OCI-M1 (cell line): ENCODE results near the gene OR2AG2.

ENCODE experiments used
- DNase-seq: peaks from one replicate; lab custom pipeline; 2025; lab: John Stamatoyannopoulos, UW

Gene OR2AG2

DNA sequence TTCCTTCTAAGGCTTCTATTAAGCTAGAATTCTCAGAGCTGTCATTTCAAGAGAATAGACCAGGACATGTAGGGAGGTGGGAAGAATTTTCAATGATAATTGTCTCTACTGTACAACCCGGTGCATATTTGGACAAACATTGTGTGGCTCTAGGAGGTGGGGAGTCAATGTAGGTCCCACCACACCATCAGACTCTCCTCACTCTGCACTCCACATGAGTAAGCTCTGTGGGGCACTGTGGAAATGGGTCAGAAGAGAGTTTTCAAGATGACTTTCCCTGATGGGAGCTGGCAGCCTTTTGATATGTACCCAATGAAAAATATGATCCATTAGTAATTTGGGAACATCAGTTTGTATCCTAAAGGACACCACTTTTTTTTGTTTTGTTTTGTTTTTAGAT, 33.2 kb downstream of the OR2AG2 start:
- DNase-seq = no peak

DNA sequence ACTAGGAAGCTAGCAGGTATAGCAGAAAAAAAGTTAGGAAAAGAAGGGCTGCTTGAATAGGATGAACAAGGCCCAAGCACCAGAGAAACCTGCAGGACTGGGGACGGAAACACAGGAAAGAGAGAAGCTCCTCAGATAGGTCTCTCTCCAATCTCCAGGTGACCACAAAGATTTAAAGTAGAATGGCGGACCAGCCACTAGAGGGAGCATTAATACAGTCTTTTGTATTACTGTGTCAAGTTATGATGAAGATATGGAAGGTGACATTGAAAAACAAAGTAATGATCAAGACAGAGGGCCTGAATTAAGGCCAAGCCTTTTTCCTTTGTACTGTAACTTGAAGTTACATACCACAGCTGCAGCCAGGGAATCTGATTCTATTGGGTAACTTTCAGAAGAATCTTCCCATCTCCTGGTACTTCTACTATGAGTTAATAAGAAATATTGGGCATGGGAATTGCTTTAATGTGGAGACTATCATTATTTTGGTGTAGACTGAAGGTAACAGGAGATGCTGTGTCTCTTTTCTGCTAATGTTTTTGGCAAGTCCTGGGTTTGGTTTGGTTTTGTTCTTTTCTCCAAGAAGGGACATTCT, 33.8 kb downstream of the OR2AG2 start:
- peak; percentile 91 for DNase-seq

DNA sequence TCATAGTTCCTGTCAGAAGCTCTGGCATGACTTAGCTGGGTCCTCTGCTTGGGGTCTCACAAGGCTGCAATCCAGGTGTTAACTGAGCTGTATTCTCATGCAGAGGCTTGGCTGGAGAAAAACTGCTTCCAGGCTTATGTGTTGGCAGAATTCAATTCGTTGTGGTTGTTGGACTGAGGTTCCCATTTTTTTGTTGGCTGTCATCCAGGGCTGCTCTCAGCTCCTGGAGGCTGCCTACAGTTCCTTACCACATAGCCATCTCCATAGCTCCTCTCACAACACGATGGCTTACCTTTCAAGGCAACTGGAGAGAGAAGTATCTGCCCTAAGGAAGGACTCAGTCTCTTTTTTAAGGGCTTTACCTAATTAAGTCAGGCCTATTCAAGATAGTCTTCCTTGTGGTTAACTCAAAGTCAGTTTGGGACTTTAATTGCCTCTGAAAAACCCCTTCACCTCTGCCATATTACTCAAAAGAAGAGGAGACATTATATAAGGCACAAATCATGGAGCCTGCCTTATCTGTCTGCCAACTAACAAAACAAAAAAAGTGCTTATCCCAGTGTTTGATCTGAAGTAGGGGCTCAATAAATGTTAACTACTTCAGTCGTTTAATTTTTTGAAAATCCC, 35.2 kb downstream of the OR2AG2 start:
- peak; percentile 14 for DNase-seq

DNA sequence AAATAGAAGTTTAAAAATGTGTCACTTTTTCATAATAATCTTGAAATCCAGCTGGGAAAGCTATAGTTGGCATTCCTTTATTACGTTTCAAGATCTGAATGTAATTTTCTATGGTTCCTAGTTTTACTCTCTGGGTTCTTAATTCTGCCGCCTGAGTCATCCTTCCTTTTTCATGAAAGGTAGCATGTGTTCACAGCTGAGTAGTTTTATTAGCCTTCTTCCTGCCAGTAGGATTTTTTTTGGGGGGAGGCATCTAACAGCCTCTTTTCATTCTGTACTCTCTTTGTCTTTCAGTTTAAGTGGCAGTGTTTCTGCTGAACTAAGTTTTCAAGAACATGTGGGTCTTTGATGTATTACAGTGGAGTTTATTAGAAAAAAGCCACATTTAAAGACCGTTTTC, 36.5 kb downstream of the OR2AG2 start:
- no peak for DNase-seq

DNA sequence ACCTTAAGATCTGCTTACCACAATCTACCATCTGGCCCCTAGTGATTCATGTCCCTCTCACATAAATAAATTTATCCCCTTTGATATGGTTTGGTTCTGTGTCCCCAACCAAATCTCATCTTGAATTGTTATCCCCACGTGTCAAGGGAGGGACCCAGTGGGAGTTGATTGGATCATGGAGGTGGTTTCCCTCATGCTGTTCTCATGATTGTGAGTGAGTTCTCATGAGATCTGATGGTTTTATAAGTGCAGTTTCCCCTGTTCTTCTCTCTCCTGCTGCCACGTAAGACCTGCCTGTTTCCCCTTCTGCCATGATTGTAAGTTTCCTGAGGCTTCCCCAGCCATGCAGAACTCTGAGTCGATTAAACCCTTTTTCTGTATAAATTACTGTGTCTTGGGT, 37.2 kb downstream of the OR2AG2 start:
- DNase-seq = no peak

DNA sequence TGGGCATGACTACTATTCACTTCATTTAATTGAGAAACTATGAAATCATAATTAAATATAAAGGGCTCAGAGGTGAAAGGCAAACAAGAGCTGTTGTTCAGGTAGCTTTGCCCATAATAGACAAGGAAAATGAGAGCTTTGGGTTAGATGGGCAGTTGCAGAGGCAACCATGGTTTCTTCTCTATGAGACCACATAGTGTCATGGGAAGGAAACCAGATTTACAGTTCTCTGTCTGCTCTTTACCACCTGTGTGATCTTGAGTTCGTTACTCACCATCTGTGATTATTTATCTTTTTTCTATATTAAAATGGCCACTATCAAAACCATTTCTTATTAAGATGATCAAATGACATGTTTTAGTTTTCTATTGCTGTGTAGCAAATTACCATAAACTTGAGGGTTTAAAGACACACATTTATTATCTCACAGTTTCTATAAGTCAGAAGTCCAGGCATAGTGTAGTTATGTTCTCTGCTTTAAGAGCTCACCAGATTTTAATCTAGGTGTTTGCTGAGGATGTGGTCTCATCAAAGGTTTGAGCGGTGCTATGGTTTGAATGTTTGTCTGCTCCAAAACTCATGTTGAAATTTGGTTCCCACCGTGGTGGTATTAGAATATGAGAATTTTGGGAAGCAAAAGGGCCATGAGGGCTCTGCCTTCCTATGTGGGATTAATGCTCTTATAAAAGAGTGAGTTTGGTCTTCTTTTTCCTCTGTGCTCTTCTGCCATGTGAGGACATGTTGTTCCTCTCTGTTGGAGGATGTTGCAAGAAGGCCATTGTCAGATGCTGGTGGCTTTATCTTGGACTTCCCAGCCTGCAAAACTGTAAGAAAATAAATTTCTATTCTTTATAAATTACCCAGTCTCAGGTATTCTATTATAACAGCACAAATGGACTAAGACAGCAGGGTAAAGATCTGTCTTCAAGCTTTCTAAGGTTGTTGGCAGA, 38.2 kb downstream of the OR2AG2 start:
- DNase-seq = no peak

DNA sequence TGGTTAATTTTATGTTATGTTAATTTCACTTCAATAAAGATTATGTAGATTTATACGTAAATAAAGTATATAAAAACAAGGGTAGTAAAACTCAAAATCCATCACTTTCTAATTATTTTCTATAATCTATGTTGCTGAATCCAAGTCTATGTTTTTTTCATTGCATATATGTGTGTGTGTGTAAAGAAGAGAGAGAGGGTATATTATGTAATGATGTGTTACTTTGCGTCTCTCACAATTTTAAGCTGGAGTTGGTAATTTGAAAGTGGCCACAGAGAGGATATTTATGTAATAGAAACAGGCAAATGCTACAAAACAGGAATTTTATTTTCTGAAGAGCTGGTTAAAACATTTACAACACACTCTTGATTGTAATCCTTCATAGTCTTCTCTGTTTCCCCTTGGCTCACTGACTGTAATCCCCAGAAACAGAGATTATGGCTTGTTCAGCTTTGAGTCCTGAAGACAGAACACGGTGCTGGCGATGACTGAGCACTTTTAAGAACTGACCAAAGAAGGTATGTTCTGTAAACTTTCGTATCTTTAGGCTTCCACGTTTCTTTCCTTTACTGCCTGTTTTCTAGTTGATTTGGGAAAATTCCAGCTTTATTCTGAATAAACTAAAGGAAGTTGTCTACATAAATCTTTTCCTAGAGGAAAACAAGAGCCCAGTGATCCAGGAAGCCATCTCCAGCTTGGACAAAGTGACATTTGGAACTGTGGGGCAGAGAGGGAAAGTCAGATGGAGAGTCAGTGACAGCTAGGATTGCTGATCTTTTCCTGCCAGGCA, 43.6 kb downstream of the OR2AG2 start:
- DNase-seq = peak; percentile 80

DNA sequence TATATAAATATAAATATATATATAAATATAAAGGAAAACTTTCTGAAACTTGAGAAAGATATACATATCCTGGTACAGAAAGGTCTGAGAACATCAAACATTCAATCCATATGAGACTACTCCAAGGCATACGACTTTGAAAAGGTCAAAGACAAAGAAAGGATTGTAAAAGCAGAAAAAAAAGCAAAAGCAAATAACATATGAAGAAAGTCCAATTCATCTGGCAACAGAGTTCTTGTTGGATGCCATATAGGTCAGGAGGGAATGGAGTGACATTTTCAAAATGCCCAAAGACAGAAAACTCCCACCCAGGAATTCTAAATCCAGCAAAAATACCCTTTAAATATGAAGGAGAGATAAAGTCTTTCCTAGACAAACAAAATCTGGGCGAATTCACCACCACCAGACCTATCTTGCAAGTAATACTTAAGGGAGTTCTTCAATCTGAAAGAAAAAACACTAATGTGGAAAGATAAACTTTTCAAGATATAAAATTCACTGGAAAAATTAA, 46.3 kb downstream of the OR2AG2 start:
- DNase-seq = no peak

DNA sequence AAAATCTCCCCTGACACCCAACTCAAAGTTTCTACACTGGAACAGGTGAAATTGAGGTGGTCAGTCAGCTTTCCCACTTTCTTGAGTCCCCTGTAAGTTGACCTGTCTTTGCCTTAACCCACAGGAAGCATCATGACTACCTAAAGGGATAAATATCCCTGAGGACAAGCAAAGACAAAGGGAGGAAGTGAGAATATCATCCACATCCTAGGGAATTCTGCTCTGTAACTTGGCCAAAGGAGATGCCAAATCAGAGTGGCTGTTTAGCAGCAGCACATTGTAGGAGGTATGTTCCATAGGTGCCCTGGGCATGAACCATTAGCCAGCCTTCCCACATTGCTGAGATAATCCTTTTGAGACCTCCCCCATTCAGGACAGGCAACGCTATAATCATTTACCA, 47.8 kb downstream of the OR2AG2 start:
- no peak for DNase-seq

DNA sequence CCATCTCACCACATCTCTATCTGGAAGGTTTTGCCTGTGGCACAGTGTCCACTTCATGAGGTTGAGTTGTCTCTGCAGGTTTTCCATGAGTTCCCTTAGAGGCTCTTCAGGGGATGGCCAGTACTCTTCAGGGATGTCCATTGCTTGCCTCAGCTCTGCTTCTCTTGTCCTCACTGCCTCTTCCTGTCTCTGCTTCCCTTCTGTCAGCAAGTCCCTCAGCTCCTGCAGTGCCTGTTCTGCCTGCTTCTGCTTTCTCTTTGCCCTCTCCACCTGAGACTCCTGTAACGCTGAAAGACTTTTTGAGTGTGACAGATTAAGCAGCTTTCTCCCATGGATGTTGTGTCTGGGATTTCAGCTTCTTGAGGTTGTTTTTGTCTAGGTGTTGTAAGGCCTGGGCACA, 50.4 kb downstream of the OR2AG2 start:
- DNase-seq = no peak

DNA sequence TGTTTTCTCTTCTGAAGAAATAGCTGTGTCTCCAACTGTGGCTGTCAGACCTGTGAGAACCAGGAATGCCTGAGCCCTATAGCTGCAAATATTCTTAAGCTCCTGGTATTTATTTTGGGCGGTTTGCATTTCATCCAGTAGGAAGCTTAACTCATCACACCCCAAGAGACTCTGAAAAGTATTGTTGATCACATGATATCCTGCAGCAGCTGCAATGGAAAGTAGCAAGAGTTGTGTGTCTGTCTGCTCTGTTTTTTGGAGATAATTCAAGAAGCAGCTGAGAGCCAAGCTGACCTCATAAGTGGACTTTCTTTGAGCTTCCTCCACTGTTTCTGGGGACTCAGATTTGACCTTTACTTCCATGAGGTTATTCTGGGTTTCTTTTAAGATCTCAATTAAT, 52.2 kb downstream of the OR2AG2 start:
- DNase-seq = peak; percentile 4

DNA sequence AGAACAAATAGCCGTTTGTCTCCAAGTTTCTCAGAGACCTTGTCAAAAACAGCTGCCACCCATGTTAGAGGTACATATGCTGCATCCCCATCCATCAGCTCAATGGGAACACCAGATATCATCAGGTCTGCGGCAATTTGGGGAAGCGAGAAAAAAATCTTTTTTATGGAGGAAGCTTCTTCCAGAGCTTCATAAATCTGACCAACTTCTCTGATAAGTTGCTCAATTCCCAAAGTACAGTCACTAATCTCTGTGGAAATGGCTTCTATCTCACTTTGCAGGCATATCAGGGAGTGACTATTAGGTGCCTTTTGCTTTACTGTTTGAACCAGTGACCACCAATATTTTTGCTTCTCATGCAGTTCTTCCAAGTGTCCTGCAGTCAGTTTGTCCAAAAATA, 54.4 kb downstream of the OR2AG2 start:
- DNase-seq = no peak
